GM19239 (cell line): ENCODE measurements around the gene GPA33.
A peak's percentile ranks its signal among the peaks of the same experiment; 100 is the strongest.

Source experiments
- DNase-seq: peaks from one replicate; pipeline ENCODE4 v3.0.0; 2011; ENCODE audit warnings: low spot score; ENCODE audit not compliant: insufficient read length
- FAIRE-seq: peaks from 2 replicates; lab custom pipeline; 2011; peaks lifted over from hg19 to GRCh38; lab: Jason Lieb, UNC

GPA33 gene

DNA sequence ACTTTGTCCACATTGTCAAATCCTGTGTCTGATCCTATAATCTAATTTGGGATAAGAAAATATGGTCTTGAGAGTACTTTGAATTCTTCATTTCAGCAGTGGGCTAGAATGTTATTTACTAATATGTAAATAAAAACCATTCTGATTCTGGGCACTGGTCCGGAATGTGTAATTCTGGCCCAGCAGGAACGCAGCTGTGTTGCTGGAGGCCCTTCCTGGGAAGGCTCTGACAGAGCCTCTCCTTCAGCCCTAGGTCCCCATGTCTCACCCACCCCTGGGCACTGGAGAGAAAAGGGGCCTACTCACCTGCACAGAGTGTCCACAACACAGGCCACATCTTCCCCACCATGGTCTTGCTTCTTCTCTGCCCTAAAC lies 251 bp downstream of the GPA33 start:
- DNase-seq = no peak
- no peak for FAIRE-seq

DNA sequence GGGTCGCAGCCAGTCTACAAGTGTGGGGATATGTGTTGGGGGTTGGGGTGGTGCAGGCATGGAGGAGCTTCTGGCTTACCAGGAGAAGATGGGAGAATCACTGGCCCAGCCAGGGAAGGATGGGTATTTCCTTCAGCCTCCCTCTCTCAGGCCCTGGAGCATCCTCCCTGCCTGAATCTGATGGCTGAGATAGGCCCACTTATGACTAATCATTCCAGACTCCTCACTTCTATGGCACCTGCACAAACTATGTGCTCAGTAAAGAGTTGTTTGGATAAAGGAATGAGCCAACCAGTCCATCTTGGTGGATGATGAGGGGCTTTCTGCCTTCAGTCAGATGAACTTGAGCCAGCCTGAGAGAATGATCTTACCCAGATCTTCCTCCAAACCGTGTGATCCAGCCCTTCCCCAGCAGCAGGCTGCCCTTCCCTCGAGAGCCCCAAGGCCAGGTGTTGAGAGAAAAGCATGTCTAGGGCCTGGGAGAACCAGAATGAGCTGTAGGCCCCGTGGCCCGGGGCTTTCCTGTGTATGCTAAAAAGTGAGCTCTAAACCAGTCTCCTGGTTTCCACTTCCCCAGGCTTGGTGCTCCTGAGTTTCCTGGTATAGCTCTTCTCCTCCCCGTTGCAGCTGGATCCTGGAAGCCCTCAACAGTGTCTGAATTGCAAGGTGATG lies 1.3 kb downstream of the GPA33 start:
- DNase-seq (no peak), FAIRE-seq (no peak)

DNA sequence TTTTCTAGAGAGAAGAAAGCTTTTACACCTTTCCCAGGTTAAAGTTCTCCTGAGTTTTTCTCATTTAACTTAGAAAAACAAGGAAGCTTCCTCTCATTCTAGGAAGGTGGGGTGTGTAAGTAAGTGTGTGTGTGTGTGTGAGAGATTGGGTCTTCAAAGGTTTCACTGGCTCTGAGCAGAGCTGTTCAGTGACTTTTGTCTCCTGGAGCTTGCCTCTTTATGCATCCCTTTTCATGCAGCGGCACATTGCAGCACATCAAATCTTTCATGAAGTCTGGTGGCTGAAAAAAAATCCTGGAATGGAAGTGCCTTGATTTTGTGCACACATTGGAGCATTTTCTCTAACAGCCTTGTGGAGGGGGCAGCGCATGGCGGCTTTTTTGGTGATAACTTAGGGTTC lies 3.4 kb downstream of the GPA33 start:
- FAIRE-seq (no peak), DNase-seq (no peak)

DNA sequence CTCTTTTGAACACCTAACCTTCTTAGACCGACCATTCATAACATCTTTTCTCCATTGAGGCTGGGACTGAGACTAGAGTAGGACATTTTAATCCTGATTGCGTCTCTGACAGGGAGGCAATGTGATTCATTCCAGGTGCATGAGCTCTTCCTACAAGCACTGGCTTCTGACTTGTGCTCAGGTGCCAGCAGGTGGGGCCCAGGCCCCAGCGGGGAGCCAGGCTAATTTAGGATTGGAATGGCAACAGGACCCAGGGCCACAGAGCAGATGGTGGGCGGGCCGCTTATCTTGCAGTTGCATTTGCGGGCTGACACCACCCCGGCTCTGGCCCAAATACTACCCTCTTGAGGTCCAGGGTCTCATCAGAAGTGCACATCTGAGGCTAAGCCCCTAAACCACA lies 4.1 kb downstream of the GPA33 start:
- DNase-seq (no peak), FAIRE-seq (no peak)

DNA sequence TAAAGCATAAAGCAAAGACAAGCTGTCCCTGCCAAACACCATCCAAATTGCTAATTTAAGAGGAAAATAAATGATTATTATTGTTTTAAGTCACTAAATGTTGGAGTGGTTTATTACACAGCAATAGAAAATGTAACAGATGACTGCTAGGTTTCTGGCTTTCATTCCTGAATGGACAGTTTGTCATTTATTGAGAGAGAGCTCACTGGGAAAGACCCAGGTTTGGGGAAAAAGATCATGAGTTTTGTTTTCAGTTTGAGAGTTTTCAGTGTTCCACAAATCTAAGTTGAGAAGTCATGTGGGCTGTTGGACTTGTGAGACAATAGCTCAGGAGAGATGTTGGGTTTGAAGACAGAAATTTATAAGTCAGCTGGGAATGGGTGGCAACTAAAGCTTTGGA lies 5.4 kb downstream of the GPA33 start:
- no peak for DNase-seq

DNA sequence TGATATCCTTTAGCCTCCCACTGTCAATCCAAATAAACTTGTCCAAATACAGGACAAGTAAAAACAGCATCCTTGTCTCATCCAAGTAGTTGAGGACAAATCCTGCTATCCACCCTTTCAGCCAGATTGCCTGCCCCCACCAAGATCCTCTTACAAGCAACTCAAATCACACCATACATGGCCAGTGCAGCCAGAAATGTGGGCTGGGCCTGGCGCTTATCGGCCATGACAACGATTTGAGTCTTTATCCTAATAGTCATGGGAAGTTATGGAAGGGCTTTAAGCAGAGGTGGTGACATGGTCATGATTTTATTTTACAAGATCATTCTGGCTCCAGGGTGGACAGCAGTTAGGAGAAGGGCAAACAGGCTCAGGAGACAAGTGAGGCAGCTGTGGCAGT lies 6.3 kb downstream of the GPA33 start:
- no peak for FAIRE-seq
- DNase-seq = no peak

More for the DNA sequence above, 5.4 kb downstream of the GPA33 start:
- FAIRE-seq = no peak

DNA sequence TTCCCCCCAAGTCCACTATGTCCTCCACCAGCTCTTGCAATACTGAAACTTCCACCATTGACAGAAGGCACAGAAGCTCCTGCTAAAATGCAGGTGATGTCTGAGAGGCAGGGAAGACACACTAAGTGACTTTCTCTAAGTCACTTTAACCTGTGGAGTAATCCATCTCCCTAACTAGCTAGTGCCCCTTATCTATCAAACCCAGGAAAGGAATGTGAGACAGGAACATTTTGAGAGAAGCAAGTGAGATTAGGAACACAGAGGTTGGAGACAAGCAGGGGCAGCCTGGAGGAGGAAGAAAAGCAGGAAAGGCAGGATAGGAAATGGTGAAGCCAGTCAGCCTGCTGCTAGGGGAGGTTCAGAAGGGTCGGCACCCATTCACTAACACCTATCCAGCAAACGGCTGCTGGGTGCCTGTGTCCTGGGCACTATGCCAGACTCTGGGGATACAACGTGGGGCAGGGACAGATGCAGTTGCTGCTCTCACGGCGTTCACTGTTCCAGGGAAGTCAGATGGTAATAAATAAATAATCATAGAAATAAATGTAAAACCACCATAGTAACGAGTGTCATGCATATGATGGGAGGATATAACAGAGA lies 7.0 kb downstream of the GPA33 start:
- DNase-seq (no peak), FAIRE-seq (no peak)

DNA sequence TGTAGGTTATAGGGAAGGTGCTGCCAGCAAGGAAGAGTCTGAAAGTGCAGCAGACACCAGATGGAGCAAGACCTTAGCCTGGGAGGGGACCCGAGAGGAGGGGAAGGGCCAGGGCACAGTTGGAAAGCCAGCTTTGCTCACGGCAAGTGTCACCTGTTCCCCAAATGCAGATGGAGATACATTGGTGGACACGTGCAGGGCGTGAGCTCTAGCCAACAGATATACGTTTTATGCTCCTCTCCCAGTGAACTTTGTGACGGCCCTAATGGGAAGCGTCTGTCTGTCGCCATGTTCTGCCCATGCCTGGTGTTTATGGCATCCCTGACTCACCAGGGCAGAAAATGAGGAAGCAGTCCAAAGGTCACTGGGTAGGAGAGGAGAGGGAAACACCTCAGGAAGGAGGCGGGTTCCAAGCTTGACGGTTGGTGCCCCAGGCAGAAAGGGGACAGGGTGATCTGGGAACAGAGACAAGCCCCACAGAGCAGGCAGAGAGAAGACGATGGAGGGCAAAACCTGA lies 7.6 kb downstream of the GPA33 start:
- no peak for FAIRE-seq
- no peak for DNase-seq

DNA sequence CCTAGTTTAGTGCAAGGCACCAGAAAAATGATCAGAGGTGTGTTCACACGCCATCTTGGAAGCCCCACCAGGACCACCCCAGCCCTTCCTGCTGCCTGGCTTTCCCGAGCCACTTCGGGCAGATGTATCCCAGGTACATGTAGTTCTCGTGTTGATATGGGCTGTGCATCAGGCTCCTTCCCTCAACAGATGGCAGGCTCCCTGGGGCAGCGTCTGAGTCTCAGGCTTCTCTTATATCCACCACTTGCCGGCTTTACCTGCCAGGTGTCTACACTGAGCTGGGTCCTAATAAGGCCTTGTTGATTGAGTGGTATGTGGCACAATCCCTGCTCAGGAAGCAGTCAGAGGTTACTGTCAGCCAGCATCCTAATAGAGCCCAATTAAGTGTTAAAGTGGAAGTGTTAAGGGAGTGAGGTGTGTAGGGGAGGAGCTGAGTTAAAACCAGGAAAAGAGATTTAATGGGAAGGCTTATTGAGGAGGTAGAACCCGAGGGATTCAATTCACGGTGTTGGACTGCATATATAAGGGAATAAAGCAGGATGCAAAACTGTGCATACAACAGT lies 8.5 kb downstream of the GPA33 start:
- FAIRE-seq = no peak
- DNase-seq = no peak

DNA sequence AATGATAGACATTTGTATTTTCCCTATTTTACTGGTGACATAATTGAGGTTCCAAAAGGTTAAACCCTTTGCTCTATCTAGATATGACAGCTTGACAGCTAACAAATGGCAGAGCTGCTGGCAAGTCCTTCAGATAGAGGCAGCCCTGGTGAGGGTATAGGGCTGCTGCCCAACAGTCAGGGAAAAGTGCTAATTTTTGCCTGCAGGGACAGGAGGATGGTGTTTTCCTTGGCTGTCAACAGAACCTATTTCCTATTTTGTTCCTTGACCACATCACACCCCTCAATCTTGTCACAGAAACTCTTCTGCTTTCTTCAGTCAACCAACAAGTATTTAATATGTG lies 12.3 kb downstream of the GPA33 start:
- DNase-seq = no peak
- no peak for FAIRE-seq

DNA sequence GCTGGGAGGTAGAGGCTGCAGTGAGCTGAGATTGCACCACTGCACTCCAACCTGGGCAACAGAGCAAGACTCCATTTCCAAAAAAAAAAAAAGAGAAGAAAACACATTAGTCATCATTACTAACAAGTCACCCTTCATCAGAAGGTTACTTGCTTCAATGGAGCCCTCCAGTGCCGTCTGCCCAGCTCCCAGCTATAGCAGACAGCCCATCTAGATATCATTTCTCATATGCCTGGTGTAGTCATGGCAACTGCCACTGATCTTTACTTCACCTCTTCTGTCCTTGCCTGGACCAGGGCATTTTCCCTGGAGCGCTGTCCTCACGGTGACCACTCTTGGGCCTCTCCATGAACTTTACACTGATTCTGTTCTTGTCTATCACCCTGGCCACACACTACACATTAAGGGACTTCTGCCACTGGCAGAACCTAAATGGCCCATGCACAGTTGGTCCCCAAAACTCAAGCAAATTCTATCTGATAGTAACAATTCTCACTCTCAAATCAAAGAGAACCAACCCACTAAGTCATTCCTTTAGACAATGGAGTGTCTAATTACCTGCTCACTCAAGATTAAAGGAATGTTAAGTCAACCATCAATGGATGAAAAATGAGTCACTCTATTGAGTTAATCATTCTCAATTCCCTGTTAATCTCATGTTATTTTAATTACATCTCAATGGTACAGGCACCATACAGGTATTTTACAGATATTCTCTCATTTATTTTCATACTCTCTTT lies 12.9 kb downstream of the GPA33 start:
- no peak for FAIRE-seq
- no peak for DNase-seq

DNA sequence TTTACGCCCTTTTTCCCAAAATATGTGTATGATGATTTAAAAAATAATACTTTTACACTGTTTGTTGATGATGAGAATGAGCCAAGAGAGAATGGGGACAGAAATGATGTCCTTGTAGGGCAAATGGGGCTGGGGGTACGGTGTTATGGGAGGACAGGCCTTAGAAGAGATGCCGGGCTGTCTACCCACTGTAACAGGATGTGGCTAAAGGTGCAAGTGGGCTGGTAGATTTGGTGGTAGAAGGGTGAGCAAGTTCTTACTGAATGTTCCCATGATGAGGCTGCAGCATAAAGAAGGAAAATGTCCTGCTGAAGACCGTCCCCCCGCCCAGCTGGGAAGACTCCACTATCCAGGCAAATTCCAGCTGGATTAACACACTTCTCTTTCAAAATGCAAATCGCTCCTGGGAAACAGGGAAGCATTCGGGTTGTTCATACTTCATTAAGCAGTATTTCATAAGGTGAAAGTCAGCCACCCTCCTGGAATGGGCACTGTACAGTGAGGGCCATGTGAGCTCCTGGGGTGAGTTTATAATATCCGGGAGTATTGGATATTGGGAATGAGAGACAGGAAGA lies 14.0 kb downstream of the GPA33 start:
- DNase-seq (no peak), FAIRE-seq (no peak)

DNA sequence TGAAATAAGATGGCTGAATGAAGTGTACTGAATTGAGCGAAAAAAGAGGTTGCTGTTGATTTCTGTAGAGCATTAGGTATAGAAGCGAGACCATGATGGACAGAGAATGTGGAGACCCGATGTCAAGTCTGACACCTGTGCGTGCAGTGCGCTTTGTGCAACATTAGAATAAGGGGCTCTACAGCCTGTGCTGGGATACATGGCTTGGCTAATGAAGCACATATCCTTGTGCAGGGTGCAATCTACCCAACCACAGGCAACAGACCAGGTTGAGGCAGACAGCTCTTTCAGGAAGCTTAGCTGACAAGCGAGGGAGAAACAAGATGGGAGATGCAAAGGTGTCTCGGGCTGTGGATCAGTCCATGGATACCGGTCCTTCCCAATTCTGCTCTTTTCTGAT lies 18.9 kb downstream of the GPA33 start:
- DNase-seq (no peak), FAIRE-seq (no peak)

DNA sequence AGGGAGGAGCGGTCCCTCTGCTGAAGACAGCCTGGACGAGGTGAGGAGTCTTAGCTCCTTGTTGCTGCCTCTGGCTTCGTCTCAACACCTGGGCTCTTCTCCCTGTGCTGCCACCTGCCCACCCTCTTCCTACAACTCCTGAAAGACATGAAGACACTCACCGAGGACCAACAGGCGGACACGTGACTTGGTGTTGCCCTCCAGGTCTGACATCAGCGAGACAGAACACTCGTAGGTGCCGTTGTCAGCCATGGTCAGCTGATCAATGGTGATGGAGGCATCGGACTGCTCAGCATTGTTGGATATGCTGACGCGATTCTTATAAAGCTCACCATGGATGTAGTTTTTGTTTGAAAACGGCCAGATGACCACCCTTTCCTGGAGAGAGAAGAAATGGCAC lies 21.4 kb downstream of the GPA33 start:
- no peak for DNase-seq
- no peak for FAIRE-seq

DNA sequence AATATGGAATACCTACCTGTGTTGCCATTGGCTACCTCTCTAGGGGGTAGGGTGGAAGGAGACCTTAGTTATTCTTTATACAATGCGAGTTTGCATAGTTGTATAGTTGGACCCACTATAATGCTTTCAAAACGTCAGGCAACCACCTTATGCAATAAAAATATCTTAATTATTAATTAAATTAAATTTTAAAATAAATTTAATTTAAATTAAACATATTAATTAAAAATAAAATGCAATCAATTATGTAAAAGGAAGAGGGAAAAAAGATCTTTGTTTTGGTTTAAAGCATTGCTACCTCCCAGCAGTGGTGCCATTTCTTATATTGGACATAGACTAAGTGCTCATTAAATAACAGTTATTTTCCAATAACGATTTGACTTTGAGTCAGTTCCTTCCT lies 22.3 kb downstream of the GPA33 start:
- DNase-seq = no peak
- FAIRE-seq = no peak

DNA sequence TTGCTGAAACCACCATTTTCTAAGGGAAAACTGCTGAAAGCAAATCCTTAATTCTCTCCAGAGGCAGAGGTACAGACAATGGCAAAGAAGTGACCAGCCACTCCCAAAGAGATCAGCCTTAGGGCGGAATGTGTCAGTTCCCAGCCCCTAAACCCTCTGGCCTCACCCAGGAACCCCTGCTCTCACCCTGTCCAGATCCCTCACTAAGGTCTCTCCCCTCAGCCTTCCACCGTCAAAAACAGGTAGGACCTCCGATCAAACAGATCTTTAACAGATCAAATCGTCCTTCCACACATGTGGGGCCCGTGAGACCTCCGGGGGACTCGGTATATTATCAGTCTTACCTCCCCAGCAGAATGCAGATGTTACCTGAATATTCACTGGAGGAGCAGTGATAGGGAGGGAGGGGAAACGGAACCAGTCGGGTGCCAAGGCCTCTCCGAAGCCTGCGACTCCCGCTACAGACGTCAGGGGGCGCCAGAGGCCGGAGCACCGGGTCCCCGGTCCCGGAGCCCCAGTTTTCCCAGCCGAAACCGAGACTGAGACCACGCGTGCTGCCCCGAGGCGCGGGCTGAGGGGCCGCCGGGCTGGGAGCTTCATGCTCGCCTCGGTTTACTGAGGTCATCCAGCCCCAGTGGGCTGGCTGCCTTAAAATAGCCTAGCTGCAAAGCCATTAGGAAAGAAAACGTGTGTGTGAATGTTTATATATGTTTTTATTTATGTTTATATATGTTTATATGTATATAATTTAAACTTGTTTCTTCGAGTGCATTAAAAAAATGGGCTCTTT lies 23.6 kb downstream of the GPA33 start:
- FAIRE-seq (peak; percentile 11), DNase-seq (peak; percentile 85)

DNA sequence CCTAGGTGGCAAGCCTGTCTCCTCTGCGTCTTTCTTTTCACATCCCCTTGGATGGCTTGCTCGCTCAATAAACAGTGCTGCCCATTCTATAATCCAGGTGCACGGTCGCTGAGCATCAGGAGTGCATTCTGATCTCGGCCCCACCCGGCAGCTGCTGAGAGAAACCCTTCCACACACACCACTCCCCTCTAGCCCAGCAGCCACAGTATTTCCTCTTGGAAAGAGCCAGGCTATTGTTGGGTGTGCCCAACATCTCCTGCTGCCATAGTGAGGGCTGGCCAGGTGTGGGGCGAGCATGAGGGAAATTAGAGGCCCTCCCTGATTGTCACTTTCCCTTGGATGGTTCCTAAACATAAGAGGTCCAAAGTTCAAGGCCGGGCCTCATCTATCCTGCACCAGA lies 24.7 kb downstream of the GPA33 start:
- no peak for DNase-seq
- no peak for FAIRE-seq

DNA sequence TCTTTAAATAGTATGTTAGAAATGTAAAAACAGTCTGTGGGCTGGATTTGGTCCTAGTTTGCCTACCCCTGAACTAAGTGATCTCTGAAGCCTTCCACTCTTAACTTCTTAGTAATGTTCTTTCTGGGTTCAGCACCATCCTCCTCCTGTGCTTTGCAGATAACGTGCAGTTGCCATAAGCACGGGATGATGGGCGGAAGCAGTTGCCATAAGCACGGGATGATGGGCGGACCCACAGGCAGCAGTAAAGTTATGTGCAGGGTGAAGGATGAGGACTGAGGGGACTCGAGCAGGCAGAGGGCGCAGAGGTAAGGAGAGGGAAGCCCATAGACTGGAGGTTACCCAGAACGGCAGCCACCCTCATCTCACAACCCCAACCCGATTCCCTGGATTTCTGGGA lies 25.6 kb downstream of the GPA33 start:
- FAIRE-seq = no peak
- DNase-seq = no peak

DNA sequence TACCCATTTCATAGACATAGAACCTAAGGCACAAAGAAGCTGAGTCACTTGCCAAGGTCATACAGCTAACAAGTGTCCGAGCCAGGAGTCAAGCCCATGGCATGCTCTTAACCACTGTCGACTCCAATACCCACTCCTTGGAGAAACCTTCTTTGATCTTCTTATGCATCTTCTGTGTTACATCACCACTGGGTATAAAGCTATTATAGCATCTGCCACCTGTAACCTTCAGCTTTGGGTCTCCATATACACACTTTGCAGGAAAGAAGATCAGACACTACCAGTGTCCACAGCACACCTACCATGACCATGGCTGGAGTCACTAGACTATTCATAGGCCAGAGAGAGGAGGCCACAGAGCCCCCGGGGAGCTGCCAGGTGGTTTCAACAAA lies 29.1 kb downstream of the GPA33 start:
- DNase-seq (no peak), FAIRE-seq (no peak)
